Heart left ventricle (tissue), 16 donors: ENCODE data around the gene PHLDB3. TPM values are rescaled to one million over a fixed set of nuclear protein-coding genes. Genes with fewer than 3 reads are reported as not detected.

Experiments used
- ATAC-seq, 4 donors: fragments of 200-7000 bp; cut with Tn5 transposase; one replicate each; pipeline ENCODE4 v1.9.1; 2020 to 2022; ENCODE audit warnings: moderate library complexity in 4 of 4, mild to moderate bottlenecking in 3 of 4, moderate number of reproducible peaks in 1 of 4
- DNase-seq, 5 donors: peaks; one replicate each; pipeline ENCODE4 v3.0.0-alpha.2; 2020
- H3K27ac ChIP-seq, 12 donors: fragments of 200-600 bp; sonication (generic) in 4 of 12; one replicate each; pipeline versions ENCODE4 v1.5.0 to v1.8.0; 2016 to 2022; ENCODE audit warnings: mild to moderate bottlenecking in 2 of 12
- H3K27me3 ChIP-seq, 9 donors: fragments of 200-600 bp; sonication (generic) in 2 of 9; one replicate each; pipeline versions ENCODE4 v1.5.1 to v1.8.0; 2016 to 2022; ENCODE audit warnings: mild to moderate bottlenecking in 3 of 9
- H3K36me3 ChIP-seq, 9 donors: fragments of 200-600 bp; sonication (generic) in 2 of 9; one replicate each; pipeline versions ENCODE4 v1.5.0 to v1.8.0; 2018 to 2022; ENCODE audit warnings: mild to moderate bottlenecking in 2 of 9
- H3K4me1 ChIP-seq, 12 donors: fragments of 200-600 bp; sonication (generic) in 4 of 12; one replicate each; pipeline versions ENCODE4 v1.5.0 to v1.8.0; 2016 to 2022; ENCODE audit warnings: mild to moderate bottlenecking in 3 of 12
- H3K4me3 ChIP-seq, 12 donors: fragments of 200-600 bp; sonication (generic) in 4 of 12; one replicate each; pipeline versions ENCODE4 v1.5.0 to v1.8.0; 2017 to 2022; ENCODE audit warnings: mild to moderate bottlenecking in 9 of 12, moderate library complexity in 4 of 12
- H3K9me3 ChIP-seq, 12 donors: fragments of 200-600 bp; sonication (generic) in 4 of 12; one replicate each; pipeline versions ENCODE4 v1.5.0 to v1.8.0; 2016 to 2022; ENCODE audit warnings: mild to moderate bottlenecking in 1 of 12
- CTCF ChIP-seq, 12 donors: fragments of 200-600 bp; sonication (generic) in 4 of 12; IDR thresholded peaks; one replicate each; pipeline versions ENCODE4 v1.5.0 to v1.8.0; 2018 to 2022; ENCODE audit warnings: antibody characterized with exemption in 12 of 12, mild to moderate bottlenecking in 5 of 12
- POLR2A ChIP-seq, 2 donors: fragments of 450-650 bp; IDR thresholded peaks; one replicate each; pipeline ENCODE4 v1.6.1; 2017; ENCODE audit warnings: antibody characterized with exemption in 2 of 2, mild to moderate bottlenecking in 2 of 2, moderate library complexity in 2 of 2
- WGBS, 4 donors: extraction: QIAGEN DNeasy Blood & Tissue Kit in 2 of 4; methylation state at CpG; one replicate each; pipeline versions ENCODE4 v1.1.5 to v1.1.7; 2013 to 2018; 5-methylcytosine and 5-hydroxymethylcytosine counted together
- intact Hi-C, 10 donors: fragments of 100-400 bp; cut with DNase I; formaldehyde crosslinking; loops; one replicate each; pipeline versions ENCODE4 v1.11.1 to v1.14.2; 2022
- long read RNA-seq, 3 donors: library from polyadenylated mRNA; unstranded; transcript quantifications; one replicate each; pipeline ENCODE4 v2.0.0, GENCODE V29; 2020 to 2021
- polyA plus RNA-seq, 2 donors: library from polyadenylated mRNA; stranded (reverse); fragments of 200-250 nt; gene quantifications; one replicate each; pipeline ENCODE4 v1.2.3, GENCODE V29; 2013
- total RNA-seq, 9 donors: library from RNA; depleted of rRNA in 2 of 9; stranded (reverse); fragments of >200 nt in 2 of 9; fragmentation: NEBNext Ultra II Directional in 3 of 9; extraction: Animal tissue kit (Norgen Biotek cat#: 25700) in 3 of 9; gene quantifications; one replicate each; pipeline versions ENCODE4 v1.1.0 to v1.2.4, GENCODE V29; 2016 to 2023
- donor health status: ischemic (EF 13 %, LVEDD 7.1; RV severe dilation, severe dysfunction).
- donor health status: healthy with polysubstance abuse.
- donor health status: DM: no; HTN: yes; CAD: no.
- donor health status: DM: no; HTN: no; CAD: no.
- donor health status: ischemic (EF 25% LVEDD 6.9; RV normal size, moderate dysfunction).
- donor health status: ischemic (EF 25% LVEDD 5.7; RV mildly dilated, moderate dysfunction).
- donor health status: healthy.
- donor health status: DM: yes; HTN: yes; CAD: no.
- donor health status: ischemic (EF 35%, LVEDD 5.7; RV mildly dilated, moderate dysfunction).
- donor health status: nonischemic (EF 11% LVEDD 7.7; RV severe dilation, severe dysfunction).
- donor health status: DM: yes; HTN: yes; CAD: no.
- donor health status: PGD.
- donor health status: ischemic (EF 29% LVEDD 5.4; RV normal size, mild dysfunction).
- donor health status: nonischemic (EF 23%, LVEDD 6.1; RV moderate dilation, normal function).

Gene PHLDB3
- total RNA-seq (10 to 100 TPM in 1 of 9 donors, 1 to 10 TPM in 8; 2.4 to 11.6 (median 6.4) TPM), polyA plus RNA-seq (1 to 10 TPM; 4.3 to 5.7 TPM)
- long read RNA-seq, donor 1, partial matches to known transcripts = 0 of 1 reads
- long read RNA-seq, donor 1, other reads (novel, unspliced or antisense) = 1 of 1 reads
- long read RNA-seq, donor 2, partial matches to known transcripts = 3 of 17 reads
- long read RNA-seq, donor 2, other reads (novel, unspliced or antisense) = 14 of 17 reads
- long read RNA-seq, donor 3, partial matches to known transcripts = 0 of 2 reads
- long read RNA-seq, donor 3, other reads (novel, unspliced or antisense) = 2 of 2 reads

GRCh38 chr19:43504426-43505185, at the start of gene PHLDB3:
Gene PHLDB3, minus strand, starts transcription at chr19:43504746. Its CDS starts 628 bp downstream, at chr19:43504118.
- peak in 4 of 5 donors; percentile 38 to 55 (median 46) for DNase-seq
- Histone ChIP-seq H3K4me1 (peaks cover 0 to 25% (median 11%) of the 10 kb centered on the region in 12 donors), H3K27ac (peak within 1 kb of the TSS; percentile 42 to 97 (median 89)), H3K4me3 (peak within 1 kb of the TSS; percentile 45 to 95 (median 78)), H3K9me3 (no peaks in the 10 kb centered on the region), H3K36me3 (peaks cover 0 to 25% (median 10%) of the 10 kb centered on the region in 9 donors), H3K27me3 (no peaks in the 10 kb centered on the region)
- 3 to 10% (median 5%) methylated on average over 16 to 42 of the region's 42 CpGs for WGBS, 4 donors
- intact Hi-C loops = loop anchor here in 8 of 10 donors (1.0 to 5.0 kb wide), 3 partner anchors 42 to 57 kb away; no protein-coding TSS in a partner anchor
- peak; percentile 16 to 51 (median 42) for ATAC-seq
- no peak for TF ChIP-seq CTCF (IDR thresholded peaks at IDR 0.05)
- TF ChIP-seq POLR2A (IDR thresholded peaks at IDR 0.05) = no peak

DNA sequence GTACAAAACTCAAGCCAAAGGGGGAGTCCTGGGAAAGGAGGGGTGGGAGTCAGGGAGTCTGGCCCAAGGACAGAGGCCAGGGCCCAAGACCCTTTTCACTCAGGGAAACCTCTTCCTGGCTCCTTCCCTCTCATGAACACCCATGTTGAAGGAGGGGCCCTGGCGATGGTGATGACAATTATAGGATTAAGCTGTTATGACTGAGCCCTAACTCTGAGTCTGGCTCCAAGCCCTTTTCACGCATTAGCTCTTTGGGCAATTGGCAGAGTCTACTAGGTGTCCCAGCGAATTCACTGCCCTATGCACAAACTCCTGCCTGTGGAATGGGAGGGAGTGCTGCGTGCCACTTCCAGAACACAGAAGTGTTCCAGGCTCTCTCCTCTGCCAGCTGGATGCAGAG, 49.1 kb upstream of the PHLDB3 start:
- Histone ChIP-seq H3K4me1 (no peaks in the 10 kb centered on the region), H3K27me3 (no peaks in the 10 kb centered on the region), H3K36me3 (peaks cover 0 to 91% (median 70%) of the 10 kb centered on the region in 9 donors), H3K4me3 (no peak overlapping the region), H3K9me3 (no peaks in the 10 kb centered on the region), H3K27ac (no peak overlapping the region)
- no peak for TF ChIP-seq POLR2A (IDR thresholded peaks at IDR 0.05)
- TF ChIP-seq CTCF (IDR thresholded peaks at IDR 0.05) = no peak
- ATAC-seq (no peak), DNase-seq (peak in 1 of 5 donors; percentile 4)
- intact Hi-C loops = loop anchor here in 7 of 10 donors (5.0 to 10.0 kb wide), 4 partner anchors 99 to 231 kb away; partner anchors contain the start of gene KCNN4 (in 1 of the 7)
- WGBS, 4 donors = 60 to 89% (median 82%) methylated on average over 3 to 4 of the region's 4 CpGs

GRCh38 chr19:43552616-43553015, 48.1 kb upstream of the PHLDB3 start:
- intact Hi-C loops = loop anchor here in 7 of 10 donors (5.0 to 10.0 kb wide), 4 partner anchors 100 to 232 kb away; partner anchors contain the start of gene KCNN4 (in 1 of the 7)
- no peak for TF ChIP-seq POLR2A (IDR thresholded peaks at IDR 0.05)
- TF ChIP-seq CTCF (IDR thresholded peaks at IDR 0.05) = no peak
- H3K27ac ChIP-seq = no peak overlapping the region
- no peaks in the 10 kb centered on the region for H3K4me1 ChIP-seq
- 71 to 96% (median 78%) methylated on average over 2 to 3 of the region's 3 CpGs for WGBS, 4 donors
- H3K4me3 ChIP-seq = no peak overlapping the region
- no peak for ATAC-seq
- H3K27me3 ChIP-seq = no peaks in the 10 kb centered on the region
- H3K36me3 ChIP-seq = peaks cover 0 to 80% (median 66%) of the 10 kb centered on the region in 9 donors
- peak in 1 of 5 donors; percentile 0 for DNase-seq
- H3K9me3 ChIP-seq = no peaks in the 10 kb centered on the region

DNA sequence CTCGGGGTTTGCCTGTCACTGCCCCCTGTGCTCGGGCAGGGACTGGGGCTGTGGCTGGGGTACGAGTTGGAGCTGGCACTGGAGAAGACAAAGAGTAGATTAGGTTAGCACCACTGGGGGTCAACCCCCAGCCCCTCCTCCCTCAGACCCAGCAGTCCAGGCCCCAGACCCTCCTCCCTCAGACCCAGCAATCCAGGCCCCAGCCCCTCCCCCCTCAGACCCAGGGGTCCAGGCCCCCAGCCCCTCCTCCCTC, 47.6 kb upstream of the PHLDB3 start:
- intact Hi-C loops = loop anchor here in 7 of 10 donors (5.0 to 10.0 kb wide), 4 partner anchors 100 to 233 kb away; partner anchors contain the start of gene KCNN4 (in 1 of the 7)
- no peaks in the 10 kb centered on the region for H3K4me1 ChIP-seq
- 79 to 93% (median 91%) methylated on average over 3 of the region's 3 CpGs for WGBS, 4 donors
- H3K4me3 ChIP-seq = no peak overlapping the region
- ATAC-seq = no peak
- no peak for TF ChIP-seq POLR2A (IDR thresholded peaks at IDR 0.05)
- no peak for TF ChIP-seq CTCF (IDR thresholded peaks at IDR 0.05)
- peaks cover 0 to 78% (median 66%) of the 10 kb centered on the region in 9 donors for H3K36me3 ChIP-seq
- H3K27me3 ChIP-seq = no peaks in the 10 kb centered on the region
- no peaks in the 10 kb centered on the region for H3K9me3 ChIP-seq
- peak in 1 of 5 donors; percentile 21 for DNase-seq
- no peak overlapping the region for H3K27ac ChIP-seq
